HL-60 (cell line): ENCODE results near the gene NF2.

Experiments
- DNase-seq, 2 experiments: peaks; one replicate each; pipeline ENCODE4 v3.0.0-alpha.2; 2010 to 2020; ENCODE audit warnings: low read depth in 1 of 2, low spot score in 1 of 2
- H3K27ac ChIP-seq: fragments of 250-450 bp; sonication (Bioruptor Pico); replicated peaks from 2 replicates; pipeline ENCODE4 v1.5.1; 2020; ENCODE audit warnings: mild to moderate bottlenecking, moderate library complexity
- H3K27me3 ChIP-seq: fragments of 250-450 bp; sonication (Bioruptor Pico); 2 replicates; pipeline ENCODE4 v1.5.1; 2021; ENCODE audit warnings: mild to moderate bottlenecking, moderate library complexity; ENCODE audit not compliant: insufficient read depth, poor library complexity, severe bottlenecking
- H3K4me3 ChIP-seq: replicated peaks from 2 replicates; pipeline ENCODE4 v1.5.1; 2011; ENCODE audit warnings: mild to moderate bottlenecking, control low read depth, low read length; ENCODE audit not compliant: insufficient read depth
- GABPA ChIP-seq: IDR thresholded peaks from 2 replicates; pipeline ENCODE4 v1.6.1; 2012; ENCODE audit warnings: low read depth
- POLR2AphosphoS5 ChIP-seq: IDR thresholded peaks from 2 replicates; pipeline ENCODE4 v1.6.1; 2012; ENCODE audit warnings: low read depth
- SPI1 ChIP-seq: IDR thresholded peaks from 2 replicates; pipeline ENCODE4 v1.6.1; 2012; ENCODE audit warnings: low read depth, mild to moderate bottlenecking, borderline replicate concordance
- TF ChIP-seq, protein P1 (sequence below): IDR thresholded peaks from one replicate; pipeline ENCODE4 v1.5.1; 2011; ENCODE audit warnings: low read length, control low read depth, inconsistent platforms; ENCODE audit not compliant: insufficient read depth
- TF ChIP-seq, protein P2 (sequence below): IDR thresholded peaks from 2 replicates; pipeline ENCODE4 v1.6.1; 2012; ENCODE audit warnings: low read depth; ENCODE audit not compliant: insufficient replicate concordance

Gene NF2

DNA sequence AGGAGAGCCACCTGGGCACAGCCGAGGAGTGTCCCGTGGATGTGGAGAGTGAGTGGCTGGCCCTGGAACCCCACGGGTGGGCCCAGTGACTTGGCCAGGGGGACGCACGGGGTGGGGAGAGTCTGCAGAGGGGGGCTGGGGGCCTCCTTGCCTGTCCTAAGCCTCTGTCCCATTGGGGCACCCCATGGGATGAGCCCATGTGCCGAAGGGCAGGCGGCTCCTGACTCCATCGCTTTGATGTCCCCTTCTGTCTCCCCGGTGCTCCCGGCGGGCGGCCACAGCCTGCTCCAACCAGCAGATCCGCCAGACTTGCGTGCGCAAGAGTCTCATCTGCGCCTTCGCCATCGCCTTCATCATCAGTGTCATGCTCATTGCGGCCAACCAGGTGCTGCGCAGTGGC lies 125.7 kb downstream of the NF2 start:
- TF ChIP-seq GABPA (no peak), POLR2AphosphoS5 (no peak), SPI1 (no peak)
- TF ChIP-seq, protein P1, sequence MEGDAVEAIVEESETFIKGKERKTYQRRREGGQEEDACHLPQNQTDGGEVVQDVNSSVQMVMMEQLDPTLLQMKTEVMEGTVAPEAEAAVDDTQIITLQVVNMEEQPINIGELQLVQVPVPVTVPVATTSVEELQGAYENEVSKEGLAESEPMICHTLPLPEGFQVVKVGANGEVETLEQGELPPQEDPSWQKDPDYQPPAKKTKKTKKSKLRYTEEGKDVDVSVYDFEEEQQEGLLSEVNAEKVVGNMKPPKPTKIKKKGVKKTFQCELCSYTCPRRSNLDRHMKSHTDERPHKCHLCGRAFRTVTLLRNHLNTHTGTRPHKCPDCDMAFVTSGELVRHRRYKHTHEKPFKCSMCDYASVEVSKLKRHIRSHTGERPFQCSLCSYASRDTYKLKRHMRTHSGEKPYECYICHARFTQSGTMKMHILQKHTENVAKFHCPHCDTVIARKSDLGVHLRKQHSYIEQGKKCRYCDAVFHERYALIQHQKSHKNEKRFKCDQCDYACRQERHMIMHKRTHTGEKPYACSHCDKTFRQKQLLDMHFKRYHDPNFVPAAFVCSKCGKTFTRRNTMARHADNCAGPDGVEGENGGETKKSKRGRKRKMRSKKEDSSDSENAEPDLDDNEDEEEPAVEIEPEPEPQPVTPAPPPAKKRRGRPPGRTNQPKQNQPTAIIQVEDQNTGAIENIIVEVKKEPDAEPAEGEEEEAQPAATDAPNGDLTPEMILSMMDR = no peak
- TF ChIP-seq, protein P2, sequence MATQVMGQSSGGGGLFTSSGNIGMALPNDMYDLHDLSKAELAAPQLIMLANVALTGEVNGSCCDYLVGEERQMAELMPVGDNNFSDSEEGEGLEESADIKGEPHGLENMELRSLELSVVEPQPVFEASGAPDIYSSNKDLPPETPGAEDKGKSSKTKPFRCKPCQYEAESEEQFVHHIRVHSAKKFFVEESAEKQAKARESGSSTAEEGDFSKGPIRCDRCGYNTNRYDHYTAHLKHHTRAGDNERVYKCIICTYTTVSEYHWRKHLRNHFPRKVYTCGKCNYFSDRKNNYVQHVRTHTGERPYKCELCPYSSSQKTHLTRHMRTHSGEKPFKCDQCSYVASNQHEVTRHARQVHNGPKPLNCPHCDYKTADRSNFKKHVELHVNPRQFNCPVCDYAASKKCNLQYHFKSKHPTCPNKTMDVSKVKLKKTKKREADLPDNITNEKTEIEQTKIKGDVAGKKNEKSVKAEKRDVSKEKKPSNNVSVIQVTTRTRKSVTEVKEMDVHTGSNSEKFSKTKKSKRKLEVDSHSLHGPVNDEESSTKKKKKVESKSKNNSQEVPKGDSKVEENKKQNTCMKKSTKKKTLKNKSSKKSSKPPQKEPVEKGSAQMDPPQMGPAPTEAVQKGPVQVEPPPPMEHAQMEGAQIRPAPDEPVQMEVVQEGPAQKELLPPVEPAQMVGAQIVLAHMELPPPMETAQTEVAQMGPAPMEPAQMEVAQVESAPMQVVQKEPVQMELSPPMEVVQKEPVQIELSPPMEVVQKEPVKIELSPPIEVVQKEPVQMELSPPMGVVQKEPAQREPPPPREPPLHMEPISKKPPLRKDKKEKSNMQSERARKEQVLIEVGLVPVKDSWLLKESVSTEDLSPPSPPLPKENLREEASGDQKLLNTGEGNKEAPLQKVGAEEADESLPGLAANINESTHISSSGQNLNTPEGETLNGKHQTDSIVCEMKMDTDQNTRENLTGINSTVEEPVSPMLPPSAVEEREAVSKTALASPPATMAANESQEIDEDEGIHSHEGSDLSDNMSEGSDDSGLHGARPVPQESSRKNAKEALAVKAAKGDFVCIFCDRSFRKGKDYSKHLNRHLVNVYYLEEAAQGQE = no peak
- H3K27me3 ChIP-seq = peaks cover 4% of the 10 kb centered on the region
- no peak overlapping the region for H3K27ac ChIP-seq
- no peak overlapping the region for H3K4me3 ChIP-seq
- DNase-seq = no peak

DNA sequence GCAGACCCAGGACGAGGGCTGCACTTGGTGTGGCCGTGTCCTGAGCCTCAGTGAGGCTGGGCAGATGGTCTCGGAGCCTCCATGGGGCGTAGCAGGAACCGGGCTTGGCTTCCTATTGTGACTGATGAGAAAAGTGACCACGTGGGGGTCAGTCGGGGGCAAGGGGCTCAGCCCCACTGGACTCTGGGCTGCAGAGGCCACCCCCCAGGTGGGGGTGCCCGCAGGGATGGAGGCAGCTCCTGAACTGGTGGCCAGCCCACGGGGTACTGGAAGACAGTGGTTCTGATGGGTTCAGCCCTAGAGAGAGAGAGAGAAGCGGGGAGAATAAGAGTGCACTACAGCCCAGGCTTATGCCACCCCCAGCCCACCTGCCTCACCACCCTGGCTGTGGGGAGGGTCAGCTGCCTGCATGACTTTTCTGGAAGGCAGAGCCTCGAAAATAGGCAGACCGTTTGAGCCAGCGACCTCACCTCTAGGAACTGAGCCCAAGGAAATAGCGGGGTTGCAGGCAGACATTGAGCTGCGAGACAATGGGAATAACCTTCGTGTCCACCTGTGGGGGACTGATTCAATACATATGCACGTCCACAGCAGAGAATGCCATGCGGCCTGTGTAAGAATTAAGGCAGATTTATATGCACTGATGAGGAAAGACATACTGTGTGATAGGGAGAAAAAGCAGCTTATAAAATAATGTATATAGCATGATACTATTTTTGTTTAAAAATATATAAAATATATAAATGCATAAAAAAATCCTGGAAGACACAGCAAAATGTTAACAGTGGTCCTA lies 127.8 kb downstream of the NF2 start:
- no peak overlapping the region for H3K27ac ChIP-seq
- H3K4me3 ChIP-seq = no peak overlapping the region
- TF ChIP-seq POLR2AphosphoS5 (no peak), SPI1 (no peak), GABPA (no peak)
- TF ChIP-seq, protein P1 = no peak
- TF ChIP-seq, protein P2 = no peak
- H3K27me3 ChIP-seq = no peaks in the 10 kb centered on the region
- DNase-seq = no peak

DNA sequence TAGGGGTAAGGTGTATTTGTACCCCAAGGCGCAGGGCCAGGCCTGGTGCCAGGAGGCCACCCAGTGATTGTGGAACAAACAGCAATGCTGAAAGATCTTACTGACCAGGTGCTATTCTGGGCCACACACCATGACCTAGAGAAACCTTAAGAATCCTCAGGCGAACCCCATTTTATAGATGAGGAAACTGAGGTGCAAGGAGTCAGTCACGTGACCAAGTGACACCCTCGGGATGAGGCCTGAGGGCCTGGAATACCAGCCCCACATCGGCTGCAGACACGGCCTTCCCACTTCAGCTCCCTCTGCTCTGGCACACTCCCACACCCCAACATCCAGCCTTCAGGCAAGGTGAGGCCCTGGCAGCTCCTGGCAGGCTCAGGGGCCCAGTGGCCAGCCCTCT lies 129.4 kb downstream of the NF2 start:
- DNase-seq = no peak
- H3K4me3 ChIP-seq = no peak overlapping the region
- H3K27me3 ChIP-seq = no peaks in the 10 kb centered on the region
- TF ChIP-seq, protein P2 = no peak
- TF ChIP-seq, protein P1 = no peak
- TF ChIP-seq SPI1 (no peak), POLR2AphosphoS5 (no peak)
- H3K27ac ChIP-seq = no peak overlapping the region
